Activated T-helper 17 cell treated with anti-CD3 and anti-CD28 coated beads, Interleukin-2, amount 50 U/mL, for 72 hours (primary cell): Measurements from ENCODE around the gene ARMH3. TPM values are rescaled to one million over a fixed set of nuclear protein-coding genes. Genes with fewer than 3 reads are reported as not detected.

ENCODE experiments used
- ATAC-seq: fragments of 150-1000 bp; cut with Tn5 transposase; replicated peaks from 2 replicates; pipeline ENCODE4 v1.10.0; 2021; ENCODE audit warnings: mild to moderate bottlenecking, moderate library complexity
- H3K27ac Mint-ChIP-seq: one replicate; pipeline ENCODE4 v1.8.0; 2022; ENCODE audit warnings: mixed read lengths
- H3K27me3 Mint-ChIP-seq: one replicate; pipeline ENCODE4 v1.8.0; 2022; ENCODE audit warnings: mixed read lengths
- H3K36me3 Mint-ChIP-seq: one replicate; pipeline ENCODE4 v1.8.0; 2022; ENCODE audit warnings: low read depth, mild to moderate bottlenecking, mixed read lengths
- H3K4me1 Mint-ChIP-seq: one replicate; pipeline ENCODE4 v1.8.0; 2022; ENCODE audit warnings: mixed read lengths
- H3K4me3 Mint-ChIP-seq: one replicate; pipeline ENCODE4 v1.8.0; 2022; ENCODE audit warnings: mild to moderate bottlenecking, mixed read lengths
- H3K9me3 Mint-ChIP-seq: one replicate; pipeline ENCODE4 v1.8.0; 2022; ENCODE audit warnings: mixed read lengths
- total RNA-seq, 2 donors: library from RNA; stranded (reverse); gene quantifications; one replicate each; pipeline ENCODE4 v1.2.3, GENCODE V29; 2022

Gene ARMH3
- total RNA-seq, 2 donors from 2014 or later, result 27.7 to 38.5 TPM

DNA sequence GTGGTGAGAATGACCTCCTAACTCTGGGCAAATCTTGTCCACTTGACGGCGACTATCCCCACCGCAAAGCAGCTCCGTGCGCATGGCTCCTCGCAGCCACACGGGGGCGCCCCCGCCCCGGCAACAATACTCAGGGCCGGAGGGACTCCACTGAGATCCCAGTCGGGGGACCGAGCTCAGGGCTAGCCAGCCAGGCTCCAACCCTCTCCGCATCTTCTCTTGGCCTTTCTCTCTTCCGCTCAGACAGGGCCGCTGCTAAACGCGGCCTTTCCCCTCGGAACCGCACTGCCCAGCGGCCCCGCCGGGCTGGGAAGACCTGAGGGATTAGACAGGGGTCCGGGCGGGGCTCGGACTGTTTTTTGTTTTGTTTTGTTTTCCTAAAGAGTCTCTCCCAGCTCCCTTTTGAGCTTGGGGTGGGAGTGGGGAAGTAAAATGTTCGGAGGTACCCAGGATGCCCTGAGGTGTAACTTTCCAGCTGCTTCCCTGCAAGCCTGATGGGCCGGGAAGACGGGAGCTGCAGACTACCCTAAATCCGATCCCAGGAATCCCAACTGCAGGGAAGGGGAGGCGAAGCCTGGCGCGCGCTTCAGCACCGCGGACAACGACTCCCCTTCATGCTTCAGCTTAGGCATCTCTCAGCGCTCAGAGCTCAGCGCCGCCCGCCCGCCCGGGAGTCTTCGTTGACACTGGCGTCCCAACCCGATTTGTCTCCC lies 215.1 kb downstream of the ARMH3 start:
- peak overlapping the region; percentile 88 for H3K27ac Mint-ChIP-seq
- no peaks in the 10 kb centered on the region for H3K27me3 Mint-ChIP-seq
- ATAC-seq, result peak; percentile 60
- peaks cover 32% of the 10 kb centered on the region for H3K4me1 Mint-ChIP-seq
- H3K4me3 Mint-ChIP-seq, result peak overlapping the region; percentile 90
- H3K36me3 Mint-ChIP-seq, result peaks cover 3% of the 10 kb centered on the region
- H3K9me3 Mint-ChIP-seq, result no peaks in the 10 kb centered on the region

DNA sequence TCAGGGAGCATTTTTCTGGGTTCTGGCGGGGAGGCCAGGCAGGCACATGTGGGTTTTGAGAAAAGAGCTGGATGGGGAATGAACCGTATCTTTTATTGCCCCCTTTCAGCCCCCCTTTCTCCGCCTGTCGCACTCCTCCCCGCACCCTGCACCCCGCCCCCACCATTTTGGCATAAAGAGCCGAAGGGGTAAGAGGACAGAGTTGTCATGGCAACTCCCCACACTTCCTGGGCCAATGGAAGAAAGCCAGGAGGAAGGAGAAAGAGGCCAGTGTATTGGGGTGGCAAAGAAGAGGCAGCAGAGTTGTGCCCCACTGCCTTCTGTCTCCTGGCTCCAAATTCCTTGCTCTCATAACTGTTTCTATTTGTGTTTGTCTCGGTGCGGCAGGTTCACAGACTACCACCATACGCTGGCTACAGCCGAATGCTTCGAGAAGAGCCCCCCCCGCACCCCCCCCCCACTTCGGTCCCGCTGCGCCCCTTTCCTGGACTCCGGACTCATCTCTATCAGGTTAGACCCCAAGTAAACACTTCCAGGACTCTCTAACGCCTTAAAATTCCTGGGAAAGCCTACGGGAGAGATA lies 215.8 kb downstream of the ARMH3 start:
- Mint-ChIP-seq H3K4me3 (peak overlapping the region; percentile 90), H3K27me3 (no peaks in the 10 kb centered on the region), H3K27ac (peak overlapping the region; percentile 88), H3K36me3 (no peaks in the 10 kb centered on the region), H3K9me3 (no peaks in the 10 kb centered on the region), H3K4me1 (peaks cover 36% of the 10 kb centered on the region)
- ATAC-seq, result no peak

DNA sequence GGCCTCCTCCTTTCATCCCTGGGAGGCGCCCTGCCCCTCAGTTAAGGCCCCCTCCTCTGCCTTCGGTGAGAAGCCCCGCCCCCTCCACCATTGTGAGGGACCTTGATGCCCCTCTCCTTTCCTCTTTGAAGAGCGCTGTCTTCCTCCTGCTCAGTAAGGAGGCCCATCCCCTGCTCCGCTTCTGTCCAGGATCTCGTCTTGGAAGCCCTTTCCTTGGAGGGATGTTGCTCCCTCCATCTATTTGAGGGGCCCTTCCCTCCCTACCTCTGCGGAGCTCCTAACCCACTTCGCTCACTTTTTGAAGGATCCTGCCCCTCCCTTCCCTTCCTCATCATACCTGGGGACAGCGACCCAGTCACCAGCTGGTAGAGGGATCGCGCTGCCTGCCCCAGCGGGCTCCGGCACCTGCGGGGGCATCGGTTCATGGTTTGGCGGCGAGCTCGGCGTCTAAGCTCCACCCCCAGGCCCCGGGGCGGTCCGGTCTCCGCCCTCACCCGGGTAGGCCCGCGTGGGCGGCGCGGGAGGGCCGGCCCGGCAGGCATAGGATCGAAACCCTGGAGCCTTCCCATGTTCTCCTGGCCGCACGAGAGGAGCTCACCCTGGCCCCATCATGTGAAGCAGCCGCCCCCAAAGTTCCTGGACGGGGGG lies 216.4 kb downstream of the ARMH3 start:
- Mint-ChIP-seq H3K27me3 (no peaks in the 10 kb centered on the region), H3K9me3 (no peaks in the 10 kb centered on the region), H3K36me3 (no peaks in the 10 kb centered on the region), H3K4me3 (peak overlapping the region; percentile 90), H3K4me1 (peaks cover 42% of the 10 kb centered on the region), H3K27ac (no peak overlapping the region)
- ATAC-seq, result peak; percentile 16

DNA sequence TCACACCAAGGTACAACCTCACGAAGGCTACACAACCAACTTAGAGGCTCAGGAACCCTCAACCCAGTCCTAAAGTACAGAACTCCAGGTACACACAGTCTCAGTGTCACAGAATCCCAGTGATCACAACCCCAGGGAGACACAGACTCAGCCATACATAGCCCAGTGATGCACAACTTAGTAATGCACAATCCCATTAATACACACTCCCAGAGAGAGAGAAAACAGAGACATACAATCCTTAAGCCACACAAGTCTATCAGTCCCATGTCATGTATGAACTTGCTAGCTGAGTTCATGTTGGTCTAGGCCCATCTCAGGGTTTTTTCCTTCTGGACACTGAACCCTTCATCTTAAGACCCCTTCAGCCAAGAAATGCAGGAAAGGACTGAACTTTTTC lies 217.0 kb downstream of the ARMH3 start:
- H3K36me3 Mint-ChIP-seq, result no peaks in the 10 kb centered on the region

DNA sequence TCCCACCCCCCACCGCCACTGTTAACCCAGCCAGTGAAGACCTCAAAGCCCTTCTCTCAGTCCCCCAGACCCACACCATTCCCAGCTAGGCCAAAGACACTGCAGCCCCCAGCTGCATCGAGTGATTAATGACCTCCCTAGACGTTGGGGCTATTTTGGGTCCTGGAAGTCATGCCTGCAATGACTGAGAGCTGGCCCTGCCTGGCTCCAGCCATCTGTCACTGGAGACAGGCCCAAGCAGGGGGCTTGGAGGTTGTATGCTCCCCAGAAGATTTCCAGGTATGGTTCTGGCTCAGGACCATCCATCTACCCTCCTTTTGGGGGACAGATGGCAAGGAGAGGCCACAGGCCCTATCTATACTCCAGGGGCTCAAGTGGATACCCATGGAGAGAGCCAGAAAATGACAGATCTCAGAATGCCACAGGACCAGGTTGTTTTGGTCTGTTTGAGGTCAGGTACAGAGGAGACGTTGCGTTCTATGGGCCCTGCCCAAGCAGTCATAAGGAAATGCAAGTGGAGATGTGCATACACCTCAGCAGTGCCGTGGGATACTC lies 217.5 kb downstream of the ARMH3 start:
- no peak for ATAC-seq
- Mint-ChIP-seq H3K27ac (no peak overlapping the region), H3K36me3 (no peaks in the 10 kb centered on the region), H3K4me3 (peak overlapping the region; percentile 90), H3K4me1 (peaks cover 45% of the 10 kb centered on the region), H3K27me3 (no peaks in the 10 kb centered on the region), H3K9me3 (no peaks in the 10 kb centered on the region)

More for the DNA sequence above, 217.0 kb downstream of the ARMH3 start:
- Mint-ChIP-seq H3K9me3 (no peaks in the 10 kb centered on the region), H3K27me3 (no peaks in the 10 kb centered on the region), H3K4me3 (peak overlapping the region; percentile 90), H3K27ac (no peak overlapping the region), H3K4me1 (peaks cover 40% of the 10 kb centered on the region)
- no peak for ATAC-seq

DNA sequence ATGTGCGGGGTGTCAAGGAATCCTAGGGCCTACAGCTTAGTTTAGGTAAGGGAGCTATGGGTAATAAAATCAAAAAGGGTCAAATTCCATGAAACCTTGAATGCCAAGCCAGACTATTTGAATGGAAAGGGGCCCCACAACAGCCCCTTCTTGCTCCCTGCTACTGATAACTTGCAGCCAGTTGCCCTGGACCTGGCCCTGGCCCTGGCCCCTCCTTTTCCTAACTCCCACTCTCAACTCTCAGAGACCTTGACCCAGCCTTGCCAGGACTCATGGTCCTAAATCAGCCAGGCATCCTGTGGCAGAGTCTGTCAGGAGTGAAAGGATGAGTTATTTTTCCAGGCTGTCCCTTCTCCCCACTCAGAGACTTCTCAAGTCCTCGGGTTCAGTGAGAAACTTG lies 218.2 kb downstream of the ARMH3 start:
- H3K4me1 Mint-ChIP-seq, result peaks cover 46% of the 10 kb centered on the region
- H3K36me3 Mint-ChIP-seq, result no peaks in the 10 kb centered on the region
- no peak for ATAC-seq
- no peak overlapping the region for H3K27ac Mint-ChIP-seq
- no peak overlapping the region for H3K4me3 Mint-ChIP-seq
- no peaks in the 10 kb centered on the region for H3K9me3 Mint-ChIP-seq
- H3K27me3 Mint-ChIP-seq, result no peaks in the 10 kb centered on the region

DNA sequence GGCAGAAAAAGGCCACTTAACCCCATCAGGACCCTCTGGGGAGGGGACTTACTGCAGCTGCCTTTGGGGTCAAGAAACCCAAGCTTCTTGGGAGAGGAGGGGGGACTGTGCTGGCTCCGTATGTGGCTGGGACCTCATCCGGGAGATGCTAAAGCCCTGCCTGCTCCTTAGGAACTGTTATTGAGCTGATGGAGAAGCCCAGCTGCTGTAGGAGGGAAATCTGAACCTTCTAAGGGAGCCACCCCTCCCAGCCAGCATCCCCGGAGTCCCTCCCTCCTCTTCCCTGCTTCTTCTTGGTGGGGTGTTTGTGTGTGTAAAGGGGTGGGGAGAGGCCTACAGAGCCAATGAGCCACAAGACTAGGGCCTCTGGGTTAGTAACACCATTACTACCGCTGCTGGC lies 220.6 kb downstream of the ARMH3 start:
- Mint-ChIP-seq H3K27ac (no peak overlapping the region), H3K36me3 (peaks cover 8% of the 10 kb centered on the region), H3K9me3 (no peaks in the 10 kb centered on the region), H3K27me3 (no peaks in the 10 kb centered on the region), H3K4me1 (peaks cover 47% of the 10 kb centered on the region), H3K4me3 (peak overlapping the region; percentile 32)
- ATAC-seq, result no peak

DNA sequence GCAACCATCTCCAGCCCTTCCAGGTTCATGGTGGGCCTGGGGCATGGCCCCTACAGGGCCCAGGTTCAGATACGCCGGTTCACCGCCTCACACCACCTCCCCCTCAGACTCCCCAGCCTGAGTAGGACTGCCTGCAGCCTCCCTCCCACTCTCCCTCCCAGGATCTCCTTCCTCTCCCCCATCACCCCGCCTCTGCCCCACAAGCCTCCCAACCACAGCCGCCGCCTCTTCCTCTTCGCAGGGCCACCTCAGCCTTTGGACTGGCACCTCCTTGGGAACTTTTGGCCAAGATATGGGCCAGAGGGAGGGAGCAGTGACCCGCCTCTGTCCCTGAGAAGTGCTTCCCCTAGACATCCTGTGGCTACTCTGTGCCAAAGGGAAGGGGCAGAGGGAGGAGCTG lies 221.6 kb downstream of the ARMH3 start:
- Mint-ChIP-seq H3K4me1 (peaks cover 53% of the 10 kb centered on the region), H3K27ac (peak overlapping the region; percentile 76), H3K4me3 (peak overlapping the region; percentile 6), H3K9me3 (no peaks in the 10 kb centered on the region), H3K36me3 (peaks cover 9% of the 10 kb centered on the region), H3K27me3 (no peaks in the 10 kb centered on the region)
- ATAC-seq, result no peak

DNA sequence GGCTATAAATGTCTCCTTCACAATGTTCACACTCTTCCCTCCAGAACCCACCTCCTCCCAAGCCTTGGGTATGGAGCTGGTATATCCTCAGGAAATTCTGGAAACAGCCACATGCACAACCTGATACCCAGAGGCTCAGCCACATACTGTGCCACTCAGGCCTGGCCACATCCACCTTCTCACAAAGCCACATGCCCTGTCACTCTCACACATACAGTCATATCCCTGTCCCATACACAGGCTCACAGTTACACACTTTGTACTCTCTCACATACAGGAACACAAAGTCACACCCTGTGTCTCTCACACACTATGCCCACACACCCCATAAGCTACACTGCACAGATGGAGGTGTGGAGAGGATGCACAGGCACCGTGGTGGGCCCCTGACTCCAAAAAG lies 222.5 kb downstream of the ARMH3 start:
- Mint-ChIP-seq H3K27ac (peak overlapping the region; percentile 76), H3K27me3 (no peaks in the 10 kb centered on the region), H3K9me3 (no peaks in the 10 kb centered on the region), H3K4me3 (peak overlapping the region; percentile 6), H3K36me3 (peaks cover 9% of the 10 kb centered on the region), H3K4me1 (peaks cover 48% of the 10 kb centered on the region)
- peak; percentile 48 for ATAC-seq

DNA sequence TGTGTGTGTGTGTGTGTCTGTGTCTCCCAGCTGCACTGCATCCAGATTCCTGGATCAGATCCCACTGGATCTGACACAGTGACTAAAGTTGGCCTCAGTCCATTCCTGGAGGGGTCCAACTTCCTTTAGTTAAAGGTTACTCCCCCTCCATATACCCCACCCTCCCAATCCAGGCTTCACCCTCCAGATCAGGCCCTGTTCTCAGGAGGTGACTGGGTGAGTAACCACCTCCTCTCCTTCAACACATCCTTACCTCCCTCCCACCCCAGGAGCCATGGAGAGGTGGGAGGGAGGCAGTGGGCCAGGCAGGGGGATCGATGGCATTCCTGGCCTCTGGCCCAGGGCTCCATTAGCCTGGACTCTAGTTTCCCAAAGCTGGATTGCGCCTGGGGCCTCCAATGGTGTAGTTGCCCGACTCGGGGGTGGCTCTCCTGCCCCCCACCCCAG lies 223.6 kb downstream of the ARMH3 start:
- H3K4me1 Mint-ChIP-seq, result peaks cover 48% of the 10 kb centered on the region
- no peaks in the 10 kb centered on the region for H3K27me3 Mint-ChIP-seq
- peak overlapping the region; percentile 96 for H3K27ac Mint-ChIP-seq
- H3K9me3 Mint-ChIP-seq, result no peaks in the 10 kb centered on the region
- no peak for ATAC-seq
- peak overlapping the region; percentile 86 for H3K4me3 Mint-ChIP-seq
- H3K36me3 Mint-ChIP-seq, result peaks cover 10% of the 10 kb centered on the region

DNA sequence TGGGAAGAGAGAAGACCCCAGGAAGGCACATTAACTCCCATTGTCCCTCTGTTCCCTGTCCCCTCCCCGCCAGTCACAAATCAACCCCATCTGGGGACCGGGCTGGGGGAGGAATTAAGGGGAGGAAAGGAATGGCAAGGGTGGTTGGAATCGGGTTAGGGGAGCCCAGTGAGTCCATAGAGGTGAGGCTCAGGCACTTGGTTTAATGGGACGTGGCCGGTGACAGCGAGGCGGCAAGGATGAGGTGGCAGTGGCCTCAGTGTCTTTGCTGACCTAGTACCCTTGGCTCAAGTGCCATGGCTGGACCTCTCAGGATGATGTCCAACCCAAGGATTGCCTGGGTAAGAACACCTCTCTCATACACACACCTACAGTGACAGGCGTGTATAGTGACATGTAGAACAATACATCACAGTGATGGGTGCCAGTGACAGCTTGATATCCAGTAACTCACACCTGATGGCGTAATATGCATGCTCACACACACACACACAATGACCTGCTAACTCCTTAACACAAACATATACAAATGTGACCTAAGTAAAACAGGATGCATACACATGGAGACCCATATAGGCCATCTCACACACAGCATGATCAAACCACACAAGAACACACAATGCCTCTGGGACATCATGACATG lies 224.7 kb downstream of the ARMH3 start:
- H3K4me3 Mint-ChIP-seq, result peak overlapping the region; percentile 86
- ATAC-seq, result no peak
- no peaks in the 10 kb centered on the region for H3K27me3 Mint-ChIP-seq
- H3K4me1 Mint-ChIP-seq, result peaks cover 48% of the 10 kb centered on the region
- peaks cover 15% of the 10 kb centered on the region for H3K36me3 Mint-ChIP-seq
- H3K27ac Mint-ChIP-seq, result peak overlapping the region; percentile 96
- no peaks in the 10 kb centered on the region for H3K9me3 Mint-ChIP-seq

DNA sequence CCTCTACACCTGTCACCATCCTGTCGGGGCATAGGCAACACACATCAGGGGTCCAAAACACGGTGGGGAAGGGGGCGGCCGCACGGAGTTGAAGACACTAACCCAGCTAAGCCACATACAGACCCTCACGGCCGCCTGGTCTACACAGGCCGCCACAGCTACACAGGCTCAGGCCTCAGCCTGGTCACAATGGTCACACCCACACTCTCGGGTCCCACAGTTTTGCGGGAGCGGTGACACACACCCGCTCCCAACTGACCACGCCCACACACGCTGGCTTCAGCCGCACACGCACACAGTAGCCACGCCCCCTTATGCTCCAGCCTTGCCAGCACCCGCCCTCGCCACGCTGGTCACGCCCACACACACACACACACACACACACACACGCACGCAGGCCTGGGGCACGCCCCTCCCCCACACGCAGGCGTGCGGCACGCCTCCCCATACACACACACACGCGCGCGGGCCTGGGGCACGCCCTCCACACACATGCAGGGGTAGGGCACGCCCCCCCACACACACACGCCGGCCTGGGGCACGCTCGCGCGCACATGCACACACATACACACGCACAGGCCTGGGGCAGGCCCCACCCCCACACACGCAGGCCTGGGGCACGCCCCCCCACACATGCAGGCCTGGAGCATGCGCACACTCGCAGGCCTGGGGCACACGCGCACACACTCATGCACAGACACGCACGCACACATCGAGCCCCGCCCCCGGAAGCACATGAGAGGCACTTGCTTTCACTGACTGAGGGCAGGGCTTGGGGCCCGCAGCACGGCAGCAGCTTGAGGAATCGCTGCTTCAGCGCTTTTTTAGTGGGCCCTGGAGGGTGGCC lies 225.4 kb downstream of the ARMH3 start:
- Mint-ChIP-seq H3K27me3 (no peaks in the 10 kb centered on the region), H3K36me3 (peaks cover 15% of the 10 kb centered on the region), H3K9me3 (no peaks in the 10 kb centered on the region), H3K4me1 (peaks cover 43% of the 10 kb centered on the region), H3K4me3 (peak overlapping the region; percentile 86), H3K27ac (peak overlapping the region; percentile 96)
- ATAC-seq, result peak; percentile 75

DNA sequence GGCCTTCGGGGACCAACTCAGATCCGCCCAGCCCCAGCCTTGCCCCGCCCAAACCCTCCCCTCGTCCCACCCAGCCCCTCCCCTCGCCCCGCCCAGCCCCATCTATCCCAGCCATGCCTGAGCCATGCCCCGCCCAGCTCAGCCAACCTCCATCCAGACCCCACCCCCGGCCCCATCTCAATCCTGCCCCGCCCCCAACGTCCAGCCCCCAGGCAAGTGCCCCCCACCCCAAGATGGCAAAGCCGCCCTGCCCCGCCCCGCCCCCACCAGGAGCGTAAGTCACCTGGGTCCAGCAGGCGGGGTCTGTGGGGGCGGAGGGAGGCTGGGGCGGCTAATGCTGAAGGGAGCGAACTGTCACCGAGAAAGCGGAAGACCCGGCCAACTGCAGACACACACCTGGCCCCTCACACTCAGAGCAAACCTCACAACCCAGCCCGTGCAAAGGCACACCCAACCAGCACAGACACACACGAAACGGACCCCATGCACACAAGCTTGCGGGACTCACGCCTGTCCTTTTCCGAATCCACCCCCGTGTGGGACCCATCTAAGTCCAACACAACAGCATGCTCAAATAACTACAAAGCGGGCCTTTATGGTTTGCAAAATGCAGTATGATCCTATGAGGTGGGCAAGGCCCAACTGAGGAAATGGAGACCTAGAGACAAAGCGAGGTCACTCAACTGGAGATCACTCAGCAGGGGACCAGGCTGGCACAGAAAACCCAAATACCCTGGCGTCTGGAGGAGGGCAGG lies 226.2 kb downstream of the ARMH3 start:
- Mint-ChIP-seq H3K9me3 (no peaks in the 10 kb centered on the region), H3K27ac (peak overlapping the region; percentile 96), H3K27me3 (no peaks in the 10 kb centered on the region), H3K36me3 (peaks cover 15% of the 10 kb centered on the region), H3K4me3 (peak overlapping the region; percentile 86), H3K4me1 (peaks cover 38% of the 10 kb centered on the region)
- no peak for ATAC-seq
